Omental fat pad (tissue), 4 donors: ENCODE results near the gene TCAIM. TPM values are rescaled to one million over a fixed set of nuclear protein-coding genes. Genes with fewer than 3 reads are reported as not detected.

ENCODE experiments used
- ATAC-seq: fragments of 150-250 bp; one replicate; pipeline ENCODE4 v1.9.1; 2016; ENCODE audit warnings: mild to moderate bottlenecking, moderate library complexity; ENCODE audit not compliant: low FRiP score
- DNase-seq: peaks from one replicate; pipeline ENCODE4 v3.0.0-alpha.2; 2019; ENCODE audit warnings: low spot score
- CTCF ChIP-seq, 3 donors: fragments of 450-650 bp; IDR thresholded peaks; one replicate each; pipeline ENCODE4 v1.5.1; 2016 to 2017; ENCODE audit warnings: antibody characterized with exemption in 3 of 3, mild to moderate bottlenecking in 3 of 3, moderate library complexity in 2 of 3
- total RNA-seq, 4 donors: library from RNA; depleted of rRNA; stranded (reverse); fragments of >200 nt; gene quantifications; one replicate each; pipeline ENCODE4 v1.1.0, GENCODE V29; 2016

TCAIM gene
- total RNA-seq, 4 donors from 2014 or later, result 16.2 to 28.7 (median 22.1) TPM

- ATAC-seq, result no peak
- TF ChIP-seq CTCF (IDR thresholded peaks at IDR 0.05), result no peak
- no peak for DNase-seq
Measured at GRCh38 chr3:44329946-44330345, 8.6 kb upstream of the TCAIM start.

- ATAC-seq, result no peak
- no peak for TF ChIP-seq CTCF (IDR thresholded peaks at IDR 0.05)
- DNase-seq, result no peak
Measured at GRCh38 chr3:44330444-44330843, 8.1 kb upstream of the TCAIM start.

GRCh38 chr3:44334326-44334725 is 4.2 kb upstream of the TCAIM start:
- no peak for TF ChIP-seq CTCF (IDR thresholded peaks at IDR 0.05)
- DNase-seq (no peak), ATAC-seq (no peak)

- TF ChIP-seq CTCF (IDR thresholded peaks at IDR 0.05), result no peak
- DNase-seq (no peak), ATAC-seq (no peak)
Measured at GRCh38 chr3:44337248-44337785, 1.2 kb upstream of the TCAIM start.

GRCh38 chr3:44338828-44339127 is 212 bp downstream of the TCAIM start:
- no peak for TF ChIP-seq CTCF (IDR thresholded peaks at IDR 0.05)
- no peak for DNase-seq
- ATAC-seq, result no peak

- DNase-seq (no peak), ATAC-seq (no peak)
- TF ChIP-seq CTCF (IDR thresholded peaks at IDR 0.05), result no peak
Measured at GRCh38 chr3:44339181-44340057, 853 bp downstream of the TCAIM start.

- ATAC-seq (no peak), DNase-seq (no peak)
- no peak for TF ChIP-seq CTCF (IDR thresholded peaks at IDR 0.05)
Measured at GRCh38 chr3:44340058-44340395, 1.5 kb downstream of the TCAIM start.
